HG02763 (cell line): ENCODE measurements around the gene PLD4.
"Not testable (repeated sequence)": the region's sequence is repeated elsewhere in the genome, so short reads cannot be mapped to it uniquely, and the experiment has no call there.

Experiments
- ATAC-seq: cut with Tn5 transposase; IDR thresholded peaks from one replicate; pipeline ENCODE4 v1.9.1; 2021; ENCODE audit warnings: mild to moderate bottlenecking, moderate library complexity; ENCODE audit not compliant: unreplicated experiment

The PLD4 gene

GRCh38 chr14:104885973-104886689 is 38.5 kb upstream of the PLD4 start:
- no peak for ATAC-seq

- no peak for ATAC-seq
These were observed 37.7 kb upstream of the PLD4 start for GRCh38 chr14:104886690-104887622.

GRCh38 chr14:104887623-104888488 is 36.8 kb upstream of the PLD4 start:
- no peak for ATAC-seq

DNA sequence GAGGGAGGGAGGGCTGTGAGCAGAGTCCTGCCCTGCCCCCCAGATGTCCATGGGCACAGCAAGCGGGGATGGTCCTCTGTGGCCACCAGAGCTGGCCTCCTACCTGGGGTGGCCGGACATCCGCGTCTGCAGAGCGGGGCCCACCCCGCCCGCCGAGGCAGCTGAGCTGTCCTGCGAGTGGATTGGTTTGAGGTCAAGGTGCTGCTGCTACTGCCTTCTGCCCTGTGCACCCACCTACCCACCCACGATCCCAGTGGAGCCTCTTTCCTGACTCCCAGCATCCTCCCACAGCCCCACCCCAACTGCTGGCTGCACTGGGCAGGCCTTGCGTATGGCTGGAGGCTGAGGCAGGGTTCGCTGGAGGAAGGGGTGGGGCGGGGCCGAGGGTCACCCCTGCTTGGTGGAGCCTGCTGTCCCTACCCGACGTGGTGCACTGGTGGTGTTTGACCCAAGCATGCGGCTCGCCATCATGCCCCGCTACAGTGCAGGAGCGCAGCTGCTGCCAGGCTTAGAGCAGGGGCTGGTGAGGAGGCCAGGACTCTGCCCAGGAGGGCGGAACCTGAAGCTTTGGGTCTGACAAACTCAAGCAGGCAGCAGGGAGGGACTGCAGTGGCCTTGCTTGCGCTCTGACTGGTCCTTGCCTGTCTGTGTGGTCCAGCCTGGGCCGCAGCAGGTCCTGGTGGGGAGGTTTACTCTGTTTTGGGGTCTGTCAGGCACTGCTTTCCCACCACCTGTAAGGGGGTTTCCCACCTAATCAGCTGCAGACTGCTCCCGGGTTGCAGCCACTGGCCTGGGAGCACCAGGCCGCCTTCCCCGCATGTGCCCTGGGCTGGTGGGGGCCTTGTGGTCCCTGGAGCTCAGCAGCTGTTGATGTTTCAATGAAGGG is 35.9 kb upstream of the PLD4 start:
- no peak for ATAC-seq

- no peak for ATAC-seq
These were observed 35.3 kb upstream of the PLD4 start for GRCh38 chr14:104889375-104889757.

DNA sequence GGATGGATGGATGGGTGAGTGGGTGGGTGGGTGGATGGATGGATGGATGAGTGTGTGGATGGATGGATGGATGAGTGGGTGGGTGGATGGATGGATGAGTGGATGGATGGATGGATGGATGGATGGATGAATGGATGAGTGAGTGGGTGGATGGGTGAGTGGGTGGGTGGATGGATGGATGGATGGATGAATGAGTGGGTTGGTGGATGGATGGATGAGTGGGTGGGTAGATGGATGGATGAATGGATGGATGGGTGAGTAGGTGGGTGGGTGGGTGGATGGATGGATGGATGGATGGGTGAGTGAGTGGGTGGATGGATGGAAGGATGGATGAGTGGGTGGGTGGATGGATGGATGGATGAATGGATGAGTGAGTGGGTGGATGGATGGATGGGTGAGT is 34.4 kb upstream of the PLD4 start:
- ATAC-seq = not testable (repeated sequence)

DNA sequence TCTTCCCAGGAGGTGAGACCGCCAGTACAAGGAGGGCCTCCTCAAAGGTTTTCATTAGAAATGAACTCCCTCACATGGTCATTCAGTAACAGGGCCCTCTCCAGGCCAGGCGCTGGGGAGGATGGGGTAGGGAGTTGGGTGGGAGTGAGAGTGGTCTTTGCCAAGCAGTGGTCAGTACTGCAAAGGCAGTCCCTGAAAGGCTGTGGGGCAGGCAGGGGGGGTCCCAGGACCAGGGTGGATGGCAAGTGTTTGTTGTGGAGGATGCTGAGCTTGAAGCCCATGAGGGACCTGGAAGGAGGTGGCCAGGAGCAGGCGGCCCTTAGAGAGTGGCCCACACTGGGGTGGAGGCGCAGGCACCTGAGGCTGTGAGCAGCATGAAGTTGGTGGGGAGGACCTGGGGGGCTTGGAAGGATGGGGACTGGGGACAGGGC is 33.5 kb upstream of the PLD4 start:
- ATAC-seq = no peak

GRCh38 chr14:104891664-104892530 is 32.8 kb upstream of the PLD4 start:
- no peak for ATAC-seq

GRCh38 chr14:104892531-104893434 is 31.9 kb upstream of the PLD4 start:
- ATAC-seq = no peak

DNA sequence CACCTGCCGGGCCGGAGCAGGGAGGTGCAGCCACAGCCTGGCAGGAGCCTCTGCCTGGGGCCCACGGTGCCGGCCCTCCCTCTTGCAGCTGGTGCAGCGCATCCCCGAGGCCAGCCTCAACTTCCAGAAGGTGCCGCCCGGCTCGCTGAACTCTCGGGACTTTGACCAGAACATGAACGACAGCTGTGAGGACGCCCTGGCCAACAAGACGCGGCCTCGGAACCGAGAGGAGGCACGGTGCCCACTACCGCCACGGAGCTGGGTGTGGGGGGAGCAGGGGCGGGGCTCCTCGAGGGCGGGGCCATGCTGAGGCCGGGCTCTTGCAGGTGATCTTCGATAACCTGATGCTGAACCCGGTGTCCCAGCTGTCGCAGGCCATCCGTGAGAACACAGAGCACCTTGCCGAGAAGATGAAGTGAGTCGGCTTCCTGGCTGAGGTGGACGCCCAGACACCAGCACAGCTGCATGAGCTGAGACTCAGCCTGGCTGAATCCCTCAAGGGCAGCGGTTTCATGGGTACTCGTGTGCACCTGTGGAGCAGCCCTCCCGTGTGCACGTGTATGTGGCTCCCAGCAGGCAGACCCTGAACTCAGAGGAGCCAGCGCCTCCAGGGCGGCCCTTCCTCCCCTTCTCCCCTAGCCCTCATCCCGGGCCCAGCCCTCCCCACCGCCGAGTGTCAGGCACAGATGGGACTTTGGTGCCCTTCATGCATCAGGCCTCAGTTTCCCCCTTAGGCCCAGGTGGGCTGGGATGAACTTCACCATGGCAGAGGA is 31.1 kb upstream of the PLD4 start:
- no peak for ATAC-seq

DNA sequence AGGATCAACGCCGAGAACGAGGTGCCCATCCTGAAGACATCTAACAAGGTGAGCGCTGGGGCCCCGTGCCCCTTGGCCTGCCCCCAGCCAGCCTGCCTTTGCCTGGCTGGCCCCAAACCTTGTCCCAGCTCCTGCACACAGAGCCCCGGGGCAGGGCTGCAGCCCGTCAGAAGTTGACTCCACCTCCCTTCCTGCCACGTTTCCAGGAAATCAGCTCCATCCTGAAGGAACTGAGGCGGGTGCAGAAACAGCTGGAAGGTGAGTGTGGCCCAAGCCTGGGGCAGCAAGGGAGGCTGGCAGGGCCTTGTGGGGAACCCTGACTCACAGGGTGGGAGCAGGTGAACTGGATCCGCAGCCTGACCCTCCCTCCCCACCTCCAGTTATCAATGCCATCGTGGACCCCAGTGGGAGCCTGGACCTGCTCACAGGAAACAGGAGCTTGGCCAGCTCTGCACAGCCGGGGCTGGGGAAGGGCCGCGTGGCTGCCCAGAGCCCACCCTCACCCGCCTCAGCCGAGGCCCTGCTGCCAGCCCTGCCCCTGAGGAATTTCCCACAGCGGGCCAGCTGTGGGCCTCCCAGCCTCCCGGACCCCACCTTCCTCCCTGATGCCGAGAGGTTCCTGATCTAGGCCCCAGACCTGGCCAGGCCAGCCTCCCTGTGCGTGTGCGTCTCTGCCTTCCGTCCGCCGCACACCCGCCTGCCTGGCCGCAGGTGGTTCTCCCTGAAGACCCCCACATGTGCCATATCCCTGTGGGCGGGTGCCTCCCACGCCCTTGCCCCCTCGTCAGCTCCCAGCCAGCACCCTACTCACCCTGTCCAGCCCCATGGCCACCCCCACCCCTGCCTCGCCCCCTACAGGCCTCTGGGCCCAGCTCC is 30.1 kb upstream of the PLD4 start:
- ATAC-seq = no peak

DNA sequence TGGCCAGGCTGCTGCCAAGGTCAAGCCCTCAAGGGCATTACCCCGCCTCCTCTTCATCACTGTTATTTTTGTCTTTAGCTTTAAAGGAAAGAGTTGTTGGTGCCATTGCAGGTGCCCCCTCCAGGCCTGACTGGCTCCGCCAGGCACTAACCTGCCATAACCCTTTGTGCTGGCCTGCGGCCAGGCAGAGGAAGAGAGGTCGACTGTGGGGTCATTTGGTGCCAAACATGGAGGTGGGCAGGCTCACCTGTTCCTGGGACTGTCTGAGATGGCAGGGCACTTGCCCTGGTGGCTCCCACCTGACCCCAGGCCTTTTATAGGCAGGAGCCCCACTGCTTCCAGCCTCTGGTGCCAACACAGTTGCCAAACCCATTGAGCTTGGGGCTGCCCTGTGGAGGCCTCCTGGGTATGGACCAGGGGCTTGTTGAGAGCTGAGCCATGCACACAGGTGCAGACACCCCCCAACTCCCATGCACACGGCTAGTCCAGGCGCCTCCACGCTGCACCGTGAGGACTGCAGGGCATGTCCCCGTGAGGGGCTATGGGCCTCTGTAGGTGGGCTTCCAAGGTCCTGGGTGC is 29.4 kb upstream of the PLD4 start:
- ATAC-seq = no peak

GRCh38 chr14:104895786-104896661 is 28.7 kb upstream of the PLD4 start:
- no peak for ATAC-seq

GRCh38 chr14:104897330-104898194 is 27.1 kb upstream of the PLD4 start:
- ATAC-seq = no peak
